Retinal pigment epithelial cell (primary cell): Measurements from ENCODE around the gene OR9A2.

Experiments used
- DNase-seq: peaks from one replicate; pipeline ENCODE4 v3.0.0-alpha.2; 2010; ENCODE audit warnings: low read depth
- H3K4me3 ChIP-seq: 2 replicates; pipeline ENCODE4 v1.5.1; 2011; ENCODE audit warnings: mild to moderate bottlenecking, low read length, control low read depth, moderate library complexity
- CTCF ChIP-seq: conservative IDR thresholded peaks from 2 replicates; pipeline ENCODE4 v1.5.1; 2011; ENCODE audit warnings: low read depth, low read length, control low read depth, inconsistent platforms

Gene OR9A2

GRCh38 chr7:143043391-143043790, 16.5 kb upstream of the OR9A2 start:
- no peak for TF ChIP-seq CTCF
- H3K4me3 ChIP-seq = no peak overlapping the region
- DNase-seq = no peak

GRCh38 chr7:143042790-143043271, 15.9 kb upstream of the OR9A2 start:
- no peak overlapping the region for H3K4me3 ChIP-seq
- no peak for DNase-seq
- TF ChIP-seq CTCF = no peak

GRCh38 chr7:143042159-143042789, 15.3 kb upstream of the OR9A2 start:
- H3K4me3 ChIP-seq = no peak overlapping the region
- no peak for TF ChIP-seq CTCF
- no peak for DNase-seq

- DNase-seq = no peak
- TF ChIP-seq CTCF = no peak
- no peak overlapping the region for H3K4me3 ChIP-seq
Observed at GRCh38 chr7:143041346-143041745, 14.4 kb upstream of the OR9A2 start.

GRCh38 chr7:143040209-143040715, 13.3 kb upstream of the OR9A2 start:
- no peak for TF ChIP-seq CTCF
- H3K4me3 ChIP-seq = no peak overlapping the region
- no peak for DNase-seq

- H3K4me3 ChIP-seq = no peak overlapping the region
- no peak for TF ChIP-seq CTCF
- no peak for DNase-seq
Observed at GRCh38 chr7:143038635-143039034, 11.7 kb upstream of the OR9A2 start.

GRCh38 chr7:143027683-143028082, 751 bp upstream of the OR9A2 start:
- no peak for DNase-seq
- H3K4me3 ChIP-seq = no peak overlapping the region
- no peak for TF ChIP-seq CTCF
